ENCODE data around the gene SNAPC3.

SNAPC3 gene

DNA sequence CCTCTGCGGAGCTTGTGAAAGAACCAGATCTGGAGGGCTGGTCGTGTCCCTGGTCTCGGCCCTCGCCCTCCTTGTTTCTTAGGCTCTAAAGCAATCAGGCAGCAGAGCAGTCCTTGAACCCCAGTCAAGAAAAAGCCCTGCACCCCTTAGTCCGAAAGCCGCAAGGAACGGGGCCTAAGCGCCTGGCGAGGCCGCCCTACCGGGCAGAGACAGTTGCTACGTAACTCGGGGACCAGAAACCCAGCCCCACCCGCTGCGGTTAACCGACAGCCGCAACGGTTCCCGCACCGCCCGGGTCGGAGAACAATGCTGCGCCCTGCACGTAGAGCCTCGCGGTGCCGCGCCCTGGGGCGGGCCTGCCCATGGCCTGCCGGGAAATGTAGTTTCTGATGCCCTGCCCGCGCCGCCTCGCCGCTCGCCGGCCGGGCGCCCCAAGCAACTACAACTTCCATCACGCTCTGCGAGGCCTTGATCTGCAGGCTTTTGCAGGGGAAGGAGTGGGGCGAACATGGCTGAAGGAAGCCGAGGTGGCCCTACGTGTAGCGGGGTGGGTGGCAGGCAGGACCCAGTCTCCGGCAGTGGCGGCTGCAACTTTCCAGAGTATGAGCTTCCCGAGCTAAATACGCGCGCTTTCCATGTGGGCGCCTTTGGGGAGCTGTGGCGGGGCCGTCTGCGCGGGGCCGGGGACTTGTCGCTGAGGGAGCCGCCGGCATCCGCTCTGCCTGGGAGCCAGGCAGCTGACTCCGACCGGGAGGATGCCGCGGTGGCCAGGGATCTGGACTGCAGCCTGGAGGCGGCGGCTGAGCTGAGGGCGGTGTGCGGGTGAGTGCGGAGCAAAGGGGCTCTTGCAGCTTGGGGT lies at the start of gene SNAPC3:
SNAPC3 (plus strand) TSS at position 505 of the 859 bp plus-strand sequence; CDS start at position 509, 4 bp downstream.
- H3K9me3 ChIP-seq (ENCODE audit: insufficient read depth, low read length), result no peaks in the 10 kb centered on the region
- H3K4me1 ChIP-seq (ENCODE audit: low read length), result peaks cover 26% of the 10 kb centered on the region
- H3K9ac ChIP-seq (ENCODE audit: low read length), result peak within 1 kb of the TSS; percentile 87
- peaks cover 9% of the 10 kb centered on the region for H4K20me1 ChIP-seq (ENCODE audit: insufficient read depth, low read length)
- peaks cover 26% of the 10 kb centered on the region for H3K79me2 ChIP-seq (ENCODE audit: low read length)
- peak within 1 kb of the TSS; percentile 47 for H3K27ac ChIP-seq (ENCODE audit: low read length)
- H2AFZ ChIP-seq (ENCODE audit: low read depth, low read length), result peak within 1 kb of the TSS; percentile 95
- H3K4me3 ChIP-seq (ENCODE audit: low read length), result peak within 1 kb of the TSS; percentile 87
- no peak for TF ChIP-seq EZH2phosphoT487 (IDR thresholded peaks at IDR 0.05; ENCODE audit: low read depth)
- TF ChIP-seq, protein P1, sequence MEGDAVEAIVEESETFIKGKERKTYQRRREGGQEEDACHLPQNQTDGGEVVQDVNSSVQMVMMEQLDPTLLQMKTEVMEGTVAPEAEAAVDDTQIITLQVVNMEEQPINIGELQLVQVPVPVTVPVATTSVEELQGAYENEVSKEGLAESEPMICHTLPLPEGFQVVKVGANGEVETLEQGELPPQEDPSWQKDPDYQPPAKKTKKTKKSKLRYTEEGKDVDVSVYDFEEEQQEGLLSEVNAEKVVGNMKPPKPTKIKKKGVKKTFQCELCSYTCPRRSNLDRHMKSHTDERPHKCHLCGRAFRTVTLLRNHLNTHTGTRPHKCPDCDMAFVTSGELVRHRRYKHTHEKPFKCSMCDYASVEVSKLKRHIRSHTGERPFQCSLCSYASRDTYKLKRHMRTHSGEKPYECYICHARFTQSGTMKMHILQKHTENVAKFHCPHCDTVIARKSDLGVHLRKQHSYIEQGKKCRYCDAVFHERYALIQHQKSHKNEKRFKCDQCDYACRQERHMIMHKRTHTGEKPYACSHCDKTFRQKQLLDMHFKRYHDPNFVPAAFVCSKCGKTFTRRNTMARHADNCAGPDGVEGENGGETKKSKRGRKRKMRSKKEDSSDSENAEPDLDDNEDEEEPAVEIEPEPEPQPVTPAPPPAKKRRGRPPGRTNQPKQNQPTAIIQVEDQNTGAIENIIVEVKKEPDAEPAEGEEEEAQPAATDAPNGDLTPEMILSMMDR (IDR thresholded peaks at IDR 0.05; ENCODE audit: low read depth, low read length), result no peak
- peak within 1 kb of the TSS; percentile 98 for H3K4me2 ChIP-seq (ENCODE audit: low read length)
- peaks cover 13% of the 10 kb centered on the region for H3K36me3 ChIP-seq (replicated peaks; ENCODE audit: low read depth, low read length)
- no peaks in the 10 kb centered on the region for H3K27me3 ChIP-seq (ENCODE audit: low read depth, low read length)

DNA sequence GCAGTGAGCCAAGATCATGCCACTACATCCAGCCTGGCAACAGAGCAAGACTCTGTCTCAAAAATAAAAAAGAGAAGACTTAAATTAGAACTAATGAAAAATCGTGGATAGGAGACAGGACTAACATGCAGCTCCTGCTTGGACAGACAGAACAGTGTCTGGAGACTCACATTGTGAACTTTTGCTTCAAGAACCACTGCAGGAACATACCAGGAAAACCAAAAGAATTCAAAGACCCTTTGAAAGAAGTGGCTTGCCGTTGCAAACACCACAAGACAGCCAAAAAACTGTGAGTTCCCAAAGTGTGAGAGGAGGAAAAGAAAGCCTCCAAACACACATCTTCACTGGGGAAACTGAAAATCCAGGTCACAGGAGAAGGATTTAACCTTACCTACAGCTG lies 48.8 kb upstream of the SNAPC3 start:
- H4K20me1 ChIP-seq (ENCODE audit: insufficient read depth, low read length), result no peaks in the 10 kb centered on the region
- H3K4me2 ChIP-seq (ENCODE audit: low read length), result no peak overlapping the region
- H3K4me1 ChIP-seq (ENCODE audit: low read length), result peaks cover 8% of the 10 kb centered on the region; the same call in 1 of the 2 replicates
- no peak overlapping the region for H3K4me3 ChIP-seq (ENCODE audit: low read length)
- H3K79me2 ChIP-seq (ENCODE audit: low read length), result no peaks in the 10 kb centered on the region
- H3K9me3 ChIP-seq (ENCODE audit: insufficient read depth, low read length), result no peaks in the 10 kb centered on the region
- H3K9ac ChIP-seq (ENCODE audit: low read length), result no peak overlapping the region
- H3K27ac ChIP-seq (ENCODE audit: low read length), result no peak overlapping the region
- peaks cover 6% of the 10 kb centered on the region; the same call in 1 of the 2 replicates for H3K27me3 ChIP-seq (ENCODE audit: low read depth, low read length)
- no peaks in the 10 kb centered on the region for H3K36me3 ChIP-seq (replicated peaks; ENCODE audit: low read depth, low read length)
- H2AFZ ChIP-seq (ENCODE audit: low read depth, low read length), result no peak overlapping the region
- TF ChIP-seq, protein P1 (IDR thresholded peaks at IDR 0.05; ENCODE audit: low read depth, low read length), result no peak
- TF ChIP-seq EZH2phosphoT487 (IDR thresholded peaks at IDR 0.05; ENCODE audit: low read depth), result no peak

DNA sequence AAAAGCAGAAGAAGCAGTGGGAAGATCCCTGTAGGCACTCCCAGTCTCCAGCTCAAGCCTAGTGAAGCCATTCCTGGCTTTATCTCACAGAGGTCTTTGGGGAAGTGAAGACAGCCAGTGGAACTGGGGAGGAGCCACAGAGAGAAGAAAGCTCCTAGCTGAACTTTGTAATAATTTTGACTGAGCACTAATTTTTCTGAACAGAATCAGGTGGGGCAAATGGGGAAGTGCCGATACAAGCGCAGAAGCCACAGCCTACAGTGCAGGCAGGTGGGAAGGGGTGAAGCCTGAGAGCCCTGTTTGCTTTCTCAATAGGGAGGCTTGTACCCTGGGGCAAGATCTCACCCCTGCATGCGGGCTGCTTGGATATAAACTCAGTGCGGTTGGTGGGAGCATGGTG lies 48.4 kb upstream of the SNAPC3 start:
- Histone ChIP-seq H2AFZ (ENCODE audit: low read depth, low read length) (no peak overlapping the region), H3K79me2 (ENCODE audit: low read length) (no peaks in the 10 kb centered on the region), H3K27me3 (ENCODE audit: low read depth, low read length) (peaks cover 6% of the 10 kb centered on the region; the same call in 1 of the 2 replicates), H4K20me1 (ENCODE audit: insufficient read depth, low read length) (no peaks in the 10 kb centered on the region), H3K9ac (ENCODE audit: low read length) (no peak overlapping the region), H3K36me3 (replicated peaks; ENCODE audit: low read depth, low read length) (no peaks in the 10 kb centered on the region), H3K9me3 (ENCODE audit: insufficient read depth, low read length) (no peaks in the 10 kb centered on the region), H3K4me3 (ENCODE audit: low read length) (no peak overlapping the region), H3K27ac (ENCODE audit: low read length) (no peak overlapping the region), H3K4me1 (ENCODE audit: low read length) (peaks cover 8% of the 10 kb centered on the region; the same call in 1 of the 2 replicates), H3K4me2 (ENCODE audit: low read length) (peak overlapping the region; percentile 13; the same call in 1 of the 2 replicates)
- TF ChIP-seq, protein P1 (IDR thresholded peaks at IDR 0.05; ENCODE audit: low read depth, low read length), result no peak
- TF ChIP-seq EZH2phosphoT487 (IDR thresholded peaks at IDR 0.05; ENCODE audit: low read depth), result no peak

DNA sequence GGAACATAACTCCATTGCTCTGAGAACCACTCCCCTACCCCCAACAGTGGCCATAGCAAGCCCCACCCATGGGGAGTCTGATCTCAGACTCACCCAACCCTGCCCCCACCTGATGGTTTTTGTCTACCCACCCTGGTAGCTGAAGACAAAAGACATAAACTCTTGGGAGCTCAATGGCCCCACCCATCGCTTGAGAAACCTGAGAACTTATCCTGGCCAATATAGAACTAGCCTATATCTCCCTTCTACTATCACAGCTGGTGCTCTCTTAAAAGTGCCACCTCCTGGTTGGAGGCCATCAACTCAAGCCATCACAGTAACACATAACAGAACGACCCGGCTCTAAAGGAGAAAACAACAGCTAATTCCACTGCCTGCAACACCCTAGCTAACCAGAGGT lies 47.9 kb upstream of the SNAPC3 start:
- peaks cover 8% of the 10 kb centered on the region; the same call in 1 of the 2 replicates for H3K4me1 ChIP-seq (ENCODE audit: low read length)
- no peaks in the 10 kb centered on the region for H3K9me3 ChIP-seq (ENCODE audit: insufficient read depth, low read length)
- H3K36me3 ChIP-seq (replicated peaks; ENCODE audit: low read depth, low read length), result no peaks in the 10 kb centered on the region
- H4K20me1 ChIP-seq (ENCODE audit: insufficient read depth, low read length), result no peaks in the 10 kb centered on the region
- TF ChIP-seq, protein P1 (IDR thresholded peaks at IDR 0.05; ENCODE audit: low read depth, low read length), result no peak
- TF ChIP-seq EZH2phosphoT487 (IDR thresholded peaks at IDR 0.05; ENCODE audit: low read depth), result no peak
- no peak overlapping the region for H3K9ac ChIP-seq (ENCODE audit: low read length)
- no peak overlapping the region for H3K4me2 ChIP-seq (ENCODE audit: low read length)
- no peaks in the 10 kb centered on the region for H3K79me2 ChIP-seq (ENCODE audit: low read length)
- no peak overlapping the region for H3K4me3 ChIP-seq (ENCODE audit: low read length)
- no peak overlapping the region for H3K27ac ChIP-seq (ENCODE audit: low read length)
- peaks cover 6% of the 10 kb centered on the region; the same call in 1 of the 2 replicates for H3K27me3 ChIP-seq (ENCODE audit: low read depth, low read length)
- no peak overlapping the region for H2AFZ ChIP-seq (ENCODE audit: low read depth, low read length)

Measured in OCI-LY3 (cell line).